ENCODE results near the gene TARS2. TPM values are rescaled to one million over a fixed set of nuclear protein-coding genes. Genes with fewer than 3 reads are reported as not detected.

The TARS2 gene
- total and polyA plus RNA-seq, 2 experiments from 2014 or later: 10.1 to 19.2 TPM

GRCh38 chr1:150456146-150456647 lies 31.0 kb upstream of the TARS2 start:
- H2AFZ ChIP-seq: no peak overlapping the region
- H4K20me1 ChIP-seq (ENCODE audit: insufficient read depth, poor library complexity, severe bottlenecking): no peaks in the 10 kb centered on the region
- H3K27ac ChIP-seq: no peak overlapping the region
- H3K79me2 ChIP-seq: peaks cover under 1% of the 10 kb centered on the region
- H3K36me3 ChIP-seq (replicated peaks; ENCODE audit: insufficient read depth, low read depth): no peaks in the 10 kb centered on the region
- no peaks in the 10 kb centered on the region for H3K27me3 ChIP-seq
- 95% methylated on average over 4 of the region's 4 CpGs for WGBS (ENCODE audit: low lambda C conversion rate, missing lambda C conversion rate)
- no peak overlapping the region for H3K4me2 ChIP-seq
- no peaks in the 10 kb centered on the region for H3K9me3 ChIP-seq (ENCODE audit: low read depth)
- no peak for DNase-seq (ENCODE audit: low spot score)
- TF ChIP-seq, protein P1, sequence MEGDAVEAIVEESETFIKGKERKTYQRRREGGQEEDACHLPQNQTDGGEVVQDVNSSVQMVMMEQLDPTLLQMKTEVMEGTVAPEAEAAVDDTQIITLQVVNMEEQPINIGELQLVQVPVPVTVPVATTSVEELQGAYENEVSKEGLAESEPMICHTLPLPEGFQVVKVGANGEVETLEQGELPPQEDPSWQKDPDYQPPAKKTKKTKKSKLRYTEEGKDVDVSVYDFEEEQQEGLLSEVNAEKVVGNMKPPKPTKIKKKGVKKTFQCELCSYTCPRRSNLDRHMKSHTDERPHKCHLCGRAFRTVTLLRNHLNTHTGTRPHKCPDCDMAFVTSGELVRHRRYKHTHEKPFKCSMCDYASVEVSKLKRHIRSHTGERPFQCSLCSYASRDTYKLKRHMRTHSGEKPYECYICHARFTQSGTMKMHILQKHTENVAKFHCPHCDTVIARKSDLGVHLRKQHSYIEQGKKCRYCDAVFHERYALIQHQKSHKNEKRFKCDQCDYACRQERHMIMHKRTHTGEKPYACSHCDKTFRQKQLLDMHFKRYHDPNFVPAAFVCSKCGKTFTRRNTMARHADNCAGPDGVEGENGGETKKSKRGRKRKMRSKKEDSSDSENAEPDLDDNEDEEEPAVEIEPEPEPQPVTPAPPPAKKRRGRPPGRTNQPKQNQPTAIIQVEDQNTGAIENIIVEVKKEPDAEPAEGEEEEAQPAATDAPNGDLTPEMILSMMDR (IDR thresholded peaks at IDR 0.05; ENCODE audit: poor library complexity): no peak
- TF ChIP-seq EZH2phosphoT487 (IDR thresholded peaks at IDR 0.05; ENCODE audit: low read depth, severe bottlenecking, unreplicated experiment) (no peak), EZH2 (IDR thresholded peaks at IDR 0.05; ENCODE audit: borderline replicate concordance) (no peak)
- no peaks in the 10 kb centered on the region for H3K4me1 ChIP-seq (ENCODE audit: insufficient read depth)
- no peaks in the 10 kb centered on the region for H3K9me2 ChIP-seq (replicated peaks; ENCODE audit: insufficient read depth)
- no peak overlapping the region for H3K4me3 ChIP-seq

DNA sequence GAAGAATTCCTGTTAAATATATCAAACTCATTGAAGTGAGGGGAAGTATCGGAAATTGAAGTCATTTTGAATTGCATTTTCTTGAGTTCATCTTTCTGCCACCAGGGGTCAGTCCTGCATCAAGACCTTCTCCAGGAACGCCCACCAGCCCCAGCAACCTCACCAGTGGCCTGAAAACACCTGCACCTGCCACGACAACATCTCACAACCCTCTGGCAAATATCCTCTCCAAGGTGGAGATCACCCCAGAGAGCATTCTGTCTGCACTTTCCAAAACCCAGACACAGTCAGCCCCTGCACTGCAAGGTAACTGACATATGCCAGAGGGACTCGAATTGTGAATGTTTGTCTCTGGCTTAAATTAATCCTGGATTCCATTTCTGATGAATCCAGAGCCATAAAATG lies 22.8 kb upstream of the TARS2 start:
- H4K20me1 ChIP-seq (ENCODE audit: insufficient read depth, poor library complexity, severe bottlenecking): no peaks in the 10 kb centered on the region
- H3K27ac ChIP-seq: no peak overlapping the region
- WGBS (ENCODE audit: low lambda C conversion rate, missing lambda C conversion rate): 49% methylated on average over 4 of the region's 4 CpGs
- peaks cover 5% of the 10 kb centered on the region for H3K79me2 ChIP-seq
- H3K9me3 ChIP-seq (ENCODE audit: low read depth): no peaks in the 10 kb centered on the region
- no peaks in the 10 kb centered on the region for H3K4me1 ChIP-seq (ENCODE audit: insufficient read depth)
- H3K4me3 ChIP-seq: no peak overlapping the region
- no peaks in the 10 kb centered on the region for H3K27me3 ChIP-seq
- H3K4me2 ChIP-seq: no peak overlapping the region
- H3K9me2 ChIP-seq (replicated peaks; ENCODE audit: insufficient read depth): no peaks in the 10 kb centered on the region
- TF ChIP-seq EZH2 (IDR thresholded peaks at IDR 0.05; ENCODE audit: borderline replicate concordance) (no peak), EZH2phosphoT487 (IDR thresholded peaks at IDR 0.05; ENCODE audit: low read depth, severe bottlenecking, unreplicated experiment) (no peak)
- TF ChIP-seq, protein P1 (IDR thresholded peaks at IDR 0.05; ENCODE audit: poor library complexity): peak; percentile 70
- no peaks in the 10 kb centered on the region for H3K36me3 ChIP-seq (replicated peaks; ENCODE audit: insufficient read depth, low read depth)
- no peak overlapping the region for H2AFZ ChIP-seq
- DNase-seq (ENCODE audit: low spot score): peak; percentile 82

- Histone ChIP-seq H3K27ac (no peak overlapping the region), H3K36me3 (replicated peaks; ENCODE audit: insufficient read depth, low read depth) (no peaks in the 10 kb centered on the region), H3K4me3 (no peak overlapping the region), H4K20me1 (ENCODE audit: insufficient read depth, poor library complexity, severe bottlenecking) (no peaks in the 10 kb centered on the region), H3K9me3 (ENCODE audit: low read depth) (no peaks in the 10 kb centered on the region), H3K27me3 (no peaks in the 10 kb centered on the region), H3K9me2 (replicated peaks; ENCODE audit: insufficient read depth) (no peaks in the 10 kb centered on the region), H3K4me2 (no peak overlapping the region), H3K79me2 (peaks cover 3% of the 10 kb centered on the region), H2AFZ (no peak overlapping the region), H3K4me1 (ENCODE audit: insufficient read depth) (no peaks in the 10 kb centered on the region)
- DNase-seq (ENCODE audit: low spot score): no peak
- TF ChIP-seq, protein P1 (IDR thresholded peaks at IDR 0.05; ENCODE audit: poor library complexity): no peak
- TF ChIP-seq EZH2phosphoT487 (IDR thresholded peaks at IDR 0.05; ENCODE audit: low read depth, severe bottlenecking, unreplicated experiment): no peak
- no peak for TF ChIP-seq EZH2 (IDR thresholded peaks at IDR 0.05; ENCODE audit: borderline replicate concordance)
Measured at GRCh38 chr1:150466964-150467363, 20.3 kb upstream of the TARS2 start.

DNA sequence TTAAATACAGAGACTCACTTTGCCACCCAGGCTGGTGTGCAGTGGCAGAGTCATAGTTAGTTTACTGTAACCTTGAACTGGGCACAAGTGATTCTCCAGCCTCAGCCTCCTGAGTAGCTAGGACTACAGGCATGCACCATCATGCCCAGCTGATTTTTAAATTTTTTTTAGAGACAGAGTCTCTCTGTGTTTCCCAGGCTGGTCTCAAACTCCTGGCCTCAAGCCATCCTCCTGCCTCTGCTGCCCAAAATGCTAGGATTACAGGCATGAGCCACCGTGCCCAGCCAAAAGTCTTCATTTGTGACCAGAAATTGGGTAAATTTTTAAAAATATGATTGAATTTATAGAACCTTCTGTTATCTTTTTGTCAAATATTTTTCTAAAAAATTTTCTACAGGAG lies 17.9 kb upstream of the TARS2 start:
- Histone ChIP-seq H3K36me3 (replicated peaks; ENCODE audit: insufficient read depth, low read depth) (no peaks in the 10 kb centered on the region), H4K20me1 (ENCODE audit: insufficient read depth, poor library complexity, severe bottlenecking) (no peaks in the 10 kb centered on the region), H3K4me2 (no peak overlapping the region), H2AFZ (no peak overlapping the region), H3K4me1 (ENCODE audit: insufficient read depth) (no peaks in the 10 kb centered on the region), H3K9me3 (ENCODE audit: low read depth) (no peaks in the 10 kb centered on the region), H3K4me3 (no peak overlapping the region), H3K27ac (no peak overlapping the region), H3K9me2 (replicated peaks; ENCODE audit: insufficient read depth) (no peaks in the 10 kb centered on the region), H3K79me2 (peaks cover 3% of the 10 kb centered on the region), H3K27me3 (no peaks in the 10 kb centered on the region)
- no peak for DNase-seq (ENCODE audit: low spot score)
- 94% methylated on average over 1 of the region's 1 CpG for WGBS (ENCODE audit: low lambda C conversion rate, missing lambda C conversion rate)
- no peak for TF ChIP-seq EZH2 (IDR thresholded peaks at IDR 0.05; ENCODE audit: borderline replicate concordance)
- TF ChIP-seq, protein P1 (IDR thresholded peaks at IDR 0.05; ENCODE audit: poor library complexity): no peak
- no peak for TF ChIP-seq EZH2phosphoT487 (IDR thresholded peaks at IDR 0.05; ENCODE audit: low read depth, severe bottlenecking, unreplicated experiment)
